ENCODE results near the gene SESTD1. TPM values are rescaled to one million over a fixed set of nuclear protein-coding genes. Genes with fewer than 3 reads are reported as not detected.
"Not testable (repeated sequence)": the region's sequence is repeated elsewhere in the genome, so short reads cannot be mapped to it uniquely, and the experiment has no call there.

Gene SESTD1
- polyA plus RNA-seq, 10 donors: 30.3 to 48.6 (median 37.6) TPM

- DNase-seq: no peak
These were observed 139.2 kb downstream of the SESTD1 start for GRCh38 chr2:179125404-179125803.

DNA sequence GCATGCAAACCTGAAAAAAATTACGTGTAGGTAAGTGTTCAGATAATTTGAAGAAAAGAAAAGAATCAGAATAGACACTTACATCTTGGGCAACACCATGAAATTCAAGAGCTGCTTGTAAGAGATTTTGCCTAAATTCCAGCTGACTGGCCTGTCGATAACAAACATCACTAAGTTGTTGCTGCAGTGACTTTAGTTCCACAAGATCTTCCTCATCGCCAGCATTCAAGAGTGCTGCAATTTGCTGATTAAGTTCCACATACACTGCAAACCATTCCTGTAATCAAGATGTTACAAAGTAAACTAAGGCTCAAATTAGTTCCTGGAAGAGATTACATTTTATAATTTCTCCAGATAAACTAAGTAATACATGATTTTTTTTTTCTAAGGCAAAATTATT lies 140.3 kb downstream of the SESTD1 start:
- no peak for DNase-seq

DNA sequence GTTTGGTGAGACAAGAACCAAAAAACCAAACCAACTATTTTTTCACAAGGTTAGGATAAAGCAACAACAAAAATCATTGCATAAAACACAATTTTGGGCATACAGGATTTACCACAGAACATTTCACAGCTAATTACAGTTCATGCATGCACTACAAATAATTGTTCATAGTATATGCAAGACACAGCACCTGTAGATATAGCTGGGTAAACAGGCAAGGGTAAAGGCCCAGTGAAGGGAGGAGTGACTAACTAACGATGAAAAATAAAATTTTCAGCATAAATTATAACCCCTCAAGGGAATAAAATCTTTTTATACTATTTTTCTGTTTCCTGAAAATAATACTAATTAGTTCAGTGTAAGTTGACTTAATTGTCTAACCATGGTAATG lies 141.4 kb downstream of the SESTD1 start:
- no peak for DNase-seq

- no peak for DNase-seq
These were observed 156.9 kb downstream of the SESTD1 start for GRCh38 chr2:179107737-179108136.

GRCh38 chr2:179106676-179107428 lies 157.8 kb downstream of the SESTD1 start:
- DNase-seq: peak; percentile 28 to 77 (median 51)

- DNase-seq: no peak
These were observed 158.3 kb downstream of the SESTD1 start for GRCh38 chr2:179106342-179106675.

- DNase-seq: no peak
These were observed 159.9 kb downstream of the SESTD1 start for GRCh38 chr2:179104736-179105135.

DNA sequence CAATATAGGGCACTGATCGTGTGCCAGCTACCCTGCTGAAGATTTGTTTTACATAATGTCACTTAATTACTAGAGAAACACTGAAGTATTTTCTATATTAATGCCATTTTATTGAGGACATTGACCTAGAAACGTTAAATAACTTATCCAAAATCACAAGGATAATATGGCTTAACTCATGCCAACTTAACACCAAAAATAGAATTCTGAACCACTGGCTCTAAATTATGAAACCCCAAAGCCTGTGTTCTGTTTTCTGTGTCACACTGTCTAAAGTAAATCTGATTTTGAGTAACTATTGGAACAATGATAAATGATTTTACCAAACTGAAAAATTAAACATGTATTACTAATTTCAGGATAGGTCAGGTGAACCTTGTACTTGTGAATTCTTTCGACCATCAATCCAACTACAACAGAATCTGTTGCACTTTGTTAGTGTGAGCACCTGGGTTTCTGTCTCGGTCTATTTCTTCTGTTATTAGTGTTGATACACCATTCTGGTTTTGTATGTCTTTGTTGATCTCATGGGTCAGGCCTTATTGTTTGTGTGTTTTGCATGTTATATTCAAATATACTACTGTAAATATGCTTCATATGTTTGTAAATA lies 166.4 kb downstream of the SESTD1 start:
- DNase-seq: no peak

GRCh38 chr2:179097131-179097530 lies 167.5 kb downstream of the SESTD1 start:
- no peak for DNase-seq

- no peak for DNase-seq
These were observed 168.5 kb downstream of the SESTD1 start for GRCh38 chr2:179096090-179096489.

- DNase-seq: not testable (repeated sequence)
These were observed 171.7 kb downstream of the SESTD1 start for GRCh38 chr2:179092912-179093311.

GRCh38 chr2:179082697-179083096 lies 181.9 kb downstream of the SESTD1 start:
- DNase-seq: no peak

DNA sequence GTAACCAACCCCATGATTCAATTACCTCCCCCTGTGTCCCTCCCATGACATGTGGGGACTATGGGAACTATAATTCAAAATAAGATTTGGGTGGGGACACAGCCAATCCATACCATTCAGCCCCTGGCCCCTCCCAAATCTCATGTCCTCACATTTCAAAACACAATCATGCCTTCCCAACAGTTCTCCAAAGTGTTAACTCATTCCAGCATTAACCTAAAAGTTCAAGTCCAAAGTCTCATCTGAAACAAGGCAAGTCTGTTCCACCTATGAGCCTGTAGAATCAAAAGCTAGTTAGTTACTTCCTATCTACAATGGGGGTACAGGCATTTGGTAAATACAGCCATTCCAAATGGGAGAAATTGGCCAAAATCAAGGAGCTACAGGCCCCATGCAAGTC lies 182.7 kb downstream of the SESTD1 start:
- no peak for DNase-seq

DNA sequence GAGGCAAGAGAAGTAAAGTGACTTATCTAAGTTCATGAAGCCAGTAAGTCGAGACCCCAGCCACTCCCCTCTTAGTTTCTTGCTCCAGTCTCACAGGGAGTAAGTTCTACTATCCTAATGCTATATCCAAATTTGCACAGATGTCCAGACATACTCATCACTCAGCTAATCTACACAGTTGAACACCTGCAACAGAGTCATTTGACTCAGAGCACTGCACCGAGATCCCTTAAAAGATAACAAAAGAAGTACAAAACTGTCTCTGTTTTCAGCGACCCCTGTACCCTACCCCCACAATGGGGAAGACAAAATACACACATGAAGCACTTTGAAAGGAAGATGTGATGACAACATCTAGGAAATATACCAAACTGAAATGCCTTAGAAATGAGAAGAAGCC lies 192.1 kb downstream of the SESTD1 start:
- no peak for DNase-seq

- no peak for DNase-seq
These were observed 192.7 kb downstream of the SESTD1 start for GRCh38 chr2:179071810-179072355.

DNA sequence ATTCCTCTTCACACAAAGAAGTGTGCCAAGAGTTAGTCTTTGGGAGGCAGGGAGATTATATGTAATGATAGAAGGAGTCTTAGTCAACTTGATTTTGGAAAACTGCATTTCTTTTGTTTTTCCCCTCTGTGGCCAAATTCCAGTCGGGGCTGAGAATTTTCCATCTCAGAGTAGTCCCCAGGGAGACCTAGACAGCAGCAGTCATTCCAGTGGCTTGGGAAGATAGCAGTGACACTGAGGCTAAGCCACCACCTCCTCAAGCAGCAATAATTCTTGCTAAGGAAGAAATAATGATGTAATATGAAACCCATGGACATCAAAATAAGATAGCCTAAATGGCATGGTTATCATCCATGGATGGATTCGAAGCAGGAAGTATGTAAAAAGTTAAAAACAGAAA lies 193.7 kb downstream of the SESTD1 start:
- DNase-seq: no peak

DNA sequence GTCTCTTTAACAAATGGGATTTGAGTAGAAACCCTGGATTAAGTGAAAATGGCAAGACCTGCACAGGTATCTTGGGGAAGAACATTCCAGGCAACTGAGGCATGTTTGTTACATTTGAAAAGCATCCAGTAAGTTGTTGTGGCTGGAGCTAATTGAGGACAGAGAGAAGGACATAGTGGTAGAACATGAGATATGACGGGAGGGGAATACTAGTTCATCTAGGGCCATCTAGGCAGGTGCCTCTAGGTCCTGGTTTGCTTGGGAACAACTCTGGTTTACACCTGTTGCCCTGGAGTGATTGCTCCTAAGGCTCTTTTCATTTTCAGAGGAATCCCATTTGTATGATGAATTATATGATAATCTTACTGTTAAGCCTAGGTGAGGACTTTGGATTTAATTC lies 194.9 kb downstream of the SESTD1 start:
- no peak for DNase-seq

GRCh38 chr2:179068991-179069643 lies 195.5 kb downstream of the SESTD1 start:
- DNase-seq: no peak

- DNase-seq: no peak
These were observed 205.5 kb downstream of the SESTD1 start for GRCh38 chr2:179059026-179059700.

GRCh38 chr2:179057737-179058136 lies 206.9 kb downstream of the SESTD1 start:
- DNase-seq: no peak

- DNase-seq: not testable (repeated sequence)
These were observed 211.1 kb downstream of the SESTD1 start for GRCh38 chr2:179053568-179053967.
